CD1c-positive myeloid dendritic cell (primary cell): ENCODE measurements around the gene SLC30A5.
"Not testable (repeated sequence)": the region's sequence is repeated elsewhere in the genome, so short reads cannot be mapped to it uniquely, and the experiment has no call there.

Experiments used
- DNase-seq: peaks from one replicate; pipeline ENCODE4 v3.0.0-alpha.2; 2016; ENCODE audit errors: extremely low spot score

Gene SLC30A5

DNA sequence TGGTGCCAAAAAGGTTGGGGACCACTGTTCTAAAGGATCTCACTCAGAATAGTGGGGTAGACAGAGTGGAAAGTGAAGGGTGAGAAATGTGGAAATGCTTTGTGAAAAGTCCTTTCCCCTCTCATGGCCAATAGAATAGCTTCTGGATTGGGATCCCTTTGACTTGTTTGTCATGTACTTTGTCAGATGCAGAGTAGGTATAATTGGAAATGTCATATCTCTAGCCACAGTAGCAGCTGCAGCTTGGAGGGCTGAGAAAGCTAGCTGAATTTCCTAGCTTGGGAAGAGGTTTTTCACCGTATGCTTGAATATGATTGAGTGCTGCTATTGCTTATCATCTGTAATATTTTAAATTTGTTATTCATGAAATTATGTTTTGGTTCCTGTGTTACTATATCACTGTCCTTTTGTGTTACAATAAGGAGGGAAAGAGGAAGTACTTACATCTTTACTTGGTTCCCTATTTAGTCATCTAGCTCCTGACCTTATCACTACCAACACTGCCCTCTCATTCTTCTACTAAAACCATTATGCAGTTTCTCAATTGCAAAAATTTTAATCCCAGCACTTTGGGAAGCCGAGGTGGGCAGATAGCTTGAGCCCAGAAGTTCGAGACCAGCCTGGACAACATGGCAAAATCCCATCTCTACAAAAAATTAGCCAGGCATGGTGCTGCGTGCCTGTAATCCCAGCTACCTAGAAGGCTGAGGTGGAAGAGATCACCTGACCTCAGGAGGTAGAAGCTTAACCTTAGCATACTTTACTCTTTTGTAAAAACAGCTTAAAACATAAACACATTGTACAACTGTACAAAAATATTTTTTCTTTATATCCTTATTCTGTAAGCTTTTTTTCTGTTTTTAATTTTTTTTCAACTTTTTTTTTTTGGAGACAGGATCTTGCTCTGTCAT, 12.4 kb downstream of the SLC30A5 start:
- peak; percentile 71 for DNase-seq

DNA sequence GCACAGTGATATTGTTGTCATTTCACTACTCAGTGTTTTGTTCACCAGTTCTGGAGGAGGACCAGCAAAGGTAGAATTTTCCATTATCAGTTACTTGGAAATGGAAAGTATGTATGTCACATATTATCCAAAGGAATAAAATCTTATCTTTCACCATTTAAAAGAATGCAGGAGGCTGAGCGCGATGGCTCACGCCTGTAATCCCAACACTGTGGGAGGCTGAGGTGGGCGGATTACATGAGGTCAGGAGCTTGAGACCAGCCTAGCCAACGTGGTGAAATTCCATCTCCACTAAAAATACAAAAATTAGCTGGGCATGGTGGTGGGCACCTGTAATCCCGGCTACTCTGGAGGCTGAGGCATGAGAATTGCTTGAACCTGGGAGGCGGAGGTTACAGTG, 14.6 kb downstream of the SLC30A5 start:
- not testable (repeated sequence) for DNase-seq

DNA sequence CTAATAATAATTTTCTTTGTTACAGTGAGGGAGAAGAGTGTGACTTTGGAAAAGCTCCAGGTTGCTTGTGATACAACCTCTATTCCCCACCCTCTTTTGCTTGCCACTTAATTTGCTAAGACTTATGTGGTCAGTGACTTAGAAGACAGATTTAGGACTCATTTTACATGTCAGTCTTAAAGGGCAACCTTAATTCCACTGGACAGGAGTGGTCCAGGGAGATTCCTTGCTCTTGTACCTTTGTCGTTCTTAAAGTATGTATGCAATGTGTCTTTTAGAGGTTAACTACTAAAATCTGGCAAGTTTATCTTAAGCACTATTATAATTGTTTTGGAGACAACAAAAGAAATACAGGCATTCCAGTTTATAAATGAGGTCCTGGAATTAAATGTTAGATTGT, 20.0 kb downstream of the SLC30A5 start:
- no peak for DNase-seq

DNA sequence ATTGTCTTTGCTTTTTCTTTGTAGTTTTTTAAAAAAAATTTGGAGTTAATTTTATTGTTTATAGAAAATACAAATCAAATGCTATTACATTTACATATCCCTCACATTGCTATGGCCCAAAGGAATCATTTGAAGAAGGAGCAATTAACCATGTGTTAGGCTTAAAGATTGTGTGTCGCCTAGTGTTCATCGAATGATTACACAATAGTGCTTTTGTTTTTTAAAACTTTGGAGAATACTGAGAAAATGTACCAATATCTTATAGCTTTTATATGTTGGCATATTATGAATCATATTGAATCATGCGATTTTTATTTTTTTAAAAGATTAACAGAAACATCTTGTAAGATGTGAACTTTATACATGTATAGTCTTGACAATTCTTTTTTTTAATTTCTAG, 21.7 kb downstream of the SLC30A5 start:
- DNase-seq = no peak

DNA sequence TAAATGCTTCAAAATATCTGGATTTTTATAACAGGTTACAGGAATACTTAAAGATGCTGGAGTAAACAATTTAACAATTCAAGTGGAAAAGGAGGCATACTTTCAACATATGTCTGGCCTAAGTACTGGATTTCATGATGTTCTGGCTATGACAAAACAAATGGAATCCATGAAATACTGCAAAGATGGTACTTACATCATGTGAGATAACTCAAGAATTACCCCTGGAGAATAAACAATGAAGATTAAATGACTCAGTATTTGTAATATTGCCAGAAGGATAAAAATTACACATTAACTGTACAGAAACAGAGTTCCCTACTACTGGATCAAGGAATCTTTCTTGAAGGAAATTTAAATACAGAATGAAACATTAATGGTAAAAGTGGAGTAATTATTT, 35.6 kb downstream of the SLC30A5 start:
- DNase-seq = no peak

DNA sequence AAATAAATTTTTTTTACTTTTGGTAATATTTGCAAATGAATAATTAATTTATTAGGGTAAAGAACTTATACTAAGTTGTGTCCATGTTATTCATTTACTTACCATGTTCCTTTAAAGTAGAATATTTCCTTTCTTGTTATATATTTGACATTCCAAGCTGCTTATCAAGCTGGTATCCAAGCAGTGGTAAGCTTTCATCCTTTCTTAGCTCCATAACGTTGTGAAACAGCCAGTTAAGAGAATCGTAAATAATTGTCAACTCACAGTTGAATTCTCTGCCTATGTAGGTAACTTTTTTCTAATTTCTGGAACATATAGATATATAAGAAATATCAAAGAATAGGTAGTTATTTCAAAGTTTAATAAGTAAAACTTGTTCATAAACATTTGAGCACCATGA, 36.4 kb downstream of the SLC30A5 start:
- DNase-seq = no peak

DNA sequence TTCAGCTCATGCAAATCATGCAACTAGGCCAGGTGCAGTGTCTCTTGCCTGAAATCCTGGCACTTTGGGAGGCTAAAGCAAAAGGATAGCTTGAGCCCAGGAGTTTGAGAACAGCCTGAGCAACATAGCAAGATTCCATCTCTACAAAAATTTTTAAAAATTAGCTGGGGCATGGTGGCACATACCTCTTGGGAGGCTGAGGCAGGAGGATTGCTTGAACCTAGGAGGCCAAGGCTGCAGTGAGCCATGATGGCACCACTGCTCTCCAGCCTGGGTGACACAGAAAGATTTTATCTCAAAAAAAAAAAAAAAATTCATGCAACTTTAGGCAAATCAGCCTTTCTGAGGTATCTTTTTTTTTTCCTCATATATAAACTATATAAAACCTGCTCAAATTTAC, 37.5 kb downstream of the SLC30A5 start:
- no peak for DNase-seq

DNA sequence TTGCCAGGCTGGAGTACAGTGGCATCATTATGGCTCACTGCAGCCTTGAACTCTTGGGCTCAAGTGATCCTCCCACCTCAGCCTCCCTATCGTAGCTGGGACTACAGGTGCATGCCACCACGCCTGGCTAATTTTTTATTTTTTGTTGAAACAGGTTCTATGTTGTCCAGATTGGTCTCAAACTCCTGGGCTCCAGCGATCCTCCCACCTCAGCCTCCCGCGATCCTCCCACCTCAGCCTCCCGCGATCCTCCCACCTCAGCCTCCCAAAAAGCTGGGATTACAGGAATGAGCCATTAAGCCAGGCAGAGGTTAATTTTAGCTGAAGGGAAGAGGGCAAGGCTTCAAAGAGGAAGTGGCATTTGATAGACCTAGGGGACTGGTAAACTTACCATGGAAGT, 40.3 kb downstream of the SLC30A5 start:
- no peak for DNase-seq

DNA sequence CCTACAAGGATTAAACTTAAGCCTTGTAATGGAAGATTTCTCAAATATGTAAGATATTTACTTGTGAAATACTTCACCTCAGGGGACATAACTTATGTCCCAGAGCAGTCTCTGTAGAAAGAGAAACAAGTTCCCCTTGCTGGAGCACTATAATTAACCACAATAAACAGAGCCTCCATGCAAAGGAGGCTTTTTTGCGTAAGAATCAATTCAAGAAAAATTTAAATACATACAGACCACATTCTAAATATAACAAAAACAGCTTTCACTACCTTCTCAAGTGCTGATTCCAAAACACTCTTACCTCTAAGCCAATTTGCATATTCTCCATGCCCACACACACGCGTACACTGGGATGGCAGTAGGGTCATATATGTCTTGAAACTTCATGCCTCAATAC, 42.5 kb downstream of the SLC30A5 start:
- no peak for DNase-seq

DNA sequence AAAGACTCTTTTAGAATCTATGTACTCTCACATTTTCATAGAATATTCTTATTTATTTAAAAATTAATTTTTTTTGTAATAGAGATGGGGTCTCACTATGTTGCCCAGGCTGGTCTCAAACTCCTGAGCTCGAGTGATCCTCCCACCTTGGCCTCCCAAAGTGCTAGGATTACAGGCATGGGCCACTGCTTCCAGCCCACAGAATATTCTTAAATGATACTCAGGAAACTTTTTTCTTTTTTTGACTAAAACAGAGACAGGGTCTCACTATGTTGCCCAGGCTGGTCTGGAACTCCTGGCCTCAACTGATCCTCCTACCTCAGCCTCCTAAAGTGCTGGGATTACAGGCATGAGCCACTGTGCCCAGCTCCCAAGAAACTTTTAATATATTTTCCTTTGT, 43.4 kb downstream of the SLC30A5 start:
- DNase-seq = not testable (repeated sequence)

DNA sequence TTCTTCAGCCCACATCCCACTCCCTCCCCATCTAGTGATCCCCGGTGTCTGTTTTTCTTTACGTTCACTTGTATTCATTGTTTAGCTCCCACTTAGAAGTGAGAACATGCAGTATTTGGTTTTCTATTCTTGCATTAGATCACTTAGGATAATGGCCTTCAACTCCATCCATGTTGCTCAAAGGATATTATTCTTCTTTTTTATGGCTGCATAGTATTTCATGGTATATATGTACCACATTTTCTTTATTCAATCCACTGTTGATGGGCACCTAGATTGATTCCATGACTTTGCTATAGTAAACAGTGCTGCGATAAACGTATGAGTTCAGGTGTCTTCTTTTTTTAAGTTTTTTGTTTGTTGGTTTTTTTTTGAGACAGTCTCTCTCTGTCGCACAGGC, 44.0 kb downstream of the SLC30A5 start:
- no peak for DNase-seq

DNA sequence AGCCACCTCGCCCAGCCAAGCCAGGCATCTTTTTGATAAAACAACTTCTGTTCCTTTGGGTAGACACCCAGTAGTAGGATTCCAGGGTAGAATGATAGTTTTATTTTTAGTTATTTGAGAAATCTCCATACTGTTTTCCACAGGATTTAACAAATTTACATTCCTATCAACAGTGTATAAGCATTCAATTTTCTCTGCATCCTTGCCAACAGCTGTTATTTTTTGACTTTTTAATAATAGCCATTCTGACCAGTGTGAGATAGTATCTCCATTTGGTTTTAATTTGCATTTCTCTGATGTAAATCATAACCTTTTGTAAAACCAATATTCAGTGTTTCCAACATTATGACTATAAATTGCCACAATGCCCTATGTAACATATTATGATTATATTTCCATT, 45.0 kb downstream of the SLC30A5 start:
- no peak for DNase-seq

DNA sequence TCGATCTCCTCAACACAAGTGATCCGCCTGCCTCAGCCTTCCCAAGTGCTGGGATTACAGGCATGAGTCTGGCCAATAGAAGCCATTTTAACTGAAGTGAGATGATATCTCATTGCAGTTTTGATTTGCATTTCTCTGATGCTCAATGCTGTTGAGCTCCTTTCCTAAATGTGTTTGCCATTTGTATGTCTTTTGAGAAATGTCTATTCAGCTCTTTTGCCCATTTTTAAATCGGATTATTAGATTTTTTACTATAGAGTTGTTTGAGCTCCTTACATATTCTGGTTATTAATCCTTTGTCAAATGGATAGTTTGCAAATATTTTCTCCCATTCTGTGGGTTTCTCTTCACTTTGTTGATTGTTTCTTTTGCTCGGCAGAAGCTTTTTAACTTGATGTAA, 46.4 kb downstream of the SLC30A5 start:
- not testable (repeated sequence) for DNase-seq

DNA sequence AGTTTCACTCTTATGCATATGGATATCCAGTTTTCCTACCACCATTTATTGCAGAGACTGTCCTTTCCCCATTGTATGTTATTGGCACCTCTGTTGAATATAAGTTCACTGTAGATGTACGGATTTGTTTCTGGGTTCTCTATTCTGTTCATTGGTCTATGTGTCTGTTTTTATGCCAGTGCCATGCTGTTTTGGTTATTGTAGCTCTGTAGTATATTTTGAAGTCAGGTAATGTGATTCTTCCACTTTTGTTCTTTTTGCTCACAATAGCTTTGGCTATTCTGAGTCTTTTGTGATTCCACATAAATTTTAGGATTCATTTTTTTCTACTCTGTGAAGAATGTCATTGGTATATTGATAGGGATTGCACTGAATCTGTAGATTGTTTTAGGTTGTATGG, 47.0 kb downstream of the SLC30A5 start:
- DNase-seq = no peak

DNA sequence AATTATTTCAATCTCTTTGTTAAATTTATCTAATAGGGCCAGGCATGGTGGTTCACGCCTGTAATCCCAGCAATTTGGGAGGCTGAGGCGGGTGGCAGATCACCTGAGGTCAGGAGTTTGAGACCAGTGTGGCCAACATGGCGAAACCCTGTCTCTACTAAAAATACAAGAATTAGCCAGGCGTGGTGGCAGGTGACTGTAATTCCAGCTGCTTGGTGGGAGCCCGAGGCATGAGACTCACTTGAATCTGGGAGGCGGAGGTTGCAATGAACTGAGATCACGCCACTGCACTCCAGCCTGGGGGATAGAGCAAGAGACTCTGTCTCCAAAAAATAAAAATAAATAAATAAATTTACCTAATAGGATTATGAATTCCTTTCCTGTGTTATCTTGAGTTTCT, 54.8 kb downstream of the SLC30A5 start:
- DNase-seq = not testable (repeated sequence)

DNA sequence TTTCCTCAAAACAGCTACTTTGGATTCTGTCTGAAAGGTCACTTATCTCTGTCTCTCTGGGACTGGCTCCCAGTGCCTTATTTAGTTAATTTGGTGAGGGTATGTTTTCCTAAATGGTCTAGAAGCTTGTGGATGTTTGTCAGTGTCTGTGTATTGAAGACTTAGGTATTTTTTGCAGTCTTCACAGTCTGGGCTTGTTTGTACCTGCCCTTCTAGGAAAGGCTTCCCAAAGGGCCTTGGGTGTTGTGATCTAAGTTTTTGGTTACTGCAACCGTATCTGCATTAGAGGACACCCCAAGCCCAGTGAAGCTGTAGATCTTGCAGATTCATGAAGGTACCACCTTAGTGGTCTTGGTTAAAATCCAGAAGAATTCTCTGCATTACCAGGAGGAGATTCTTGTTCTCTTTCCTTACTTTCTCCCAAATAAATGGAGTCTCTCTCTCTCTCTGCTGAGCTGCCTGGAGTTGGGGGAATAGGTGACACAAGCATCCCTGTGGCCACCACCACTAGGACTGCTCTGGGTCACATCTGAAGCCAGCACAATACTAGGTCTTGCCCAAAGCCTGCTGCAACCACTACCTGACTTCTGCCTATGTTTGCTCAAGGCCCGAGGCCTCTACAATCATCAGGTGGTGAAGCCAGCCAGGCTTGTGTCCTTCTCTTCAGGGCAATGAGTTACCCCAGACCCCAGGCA, 55.3 kb downstream of the SLC30A5 start:
- DNase-seq = no peak

DNA sequence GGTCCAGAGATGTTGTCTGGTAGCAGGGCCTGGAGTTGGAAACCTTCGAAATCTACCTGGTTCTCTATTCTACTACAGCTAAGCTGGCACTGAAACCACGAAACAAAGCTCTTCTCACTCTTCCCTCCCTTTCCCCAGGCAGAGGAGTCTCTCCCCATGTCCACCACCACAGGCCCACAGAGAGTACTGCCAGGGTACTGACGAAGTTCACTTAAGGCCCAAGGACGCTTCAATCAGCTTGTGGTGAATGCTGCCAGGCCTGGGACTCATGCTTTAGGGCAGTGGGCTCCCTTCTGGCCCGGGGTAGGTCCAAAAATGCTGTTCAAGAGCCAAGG, 55.8 kb downstream of the SLC30A5 start:
- no peak for DNase-seq

DNA sequence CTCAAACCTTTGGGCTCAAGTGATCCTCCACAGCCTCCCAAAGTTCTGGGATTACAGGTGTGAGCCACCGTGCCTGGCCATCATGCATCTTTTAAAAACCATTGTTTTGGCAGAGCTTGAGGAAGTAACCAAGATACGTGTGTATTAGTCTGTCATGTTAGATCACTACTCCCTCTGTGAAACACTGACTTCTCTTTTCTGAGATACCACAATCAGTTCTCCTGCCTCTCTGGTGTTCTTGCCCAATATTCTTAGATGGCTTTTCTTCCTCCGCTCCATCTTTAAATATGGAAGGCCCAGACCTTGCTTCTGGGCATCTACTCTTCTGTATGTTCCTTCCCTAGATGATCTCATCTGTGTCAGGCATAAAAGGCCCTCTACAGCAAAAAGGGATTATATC, 58.9 kb downstream of the SLC30A5 start:
- peak; percentile 40 for DNase-seq

DNA sequence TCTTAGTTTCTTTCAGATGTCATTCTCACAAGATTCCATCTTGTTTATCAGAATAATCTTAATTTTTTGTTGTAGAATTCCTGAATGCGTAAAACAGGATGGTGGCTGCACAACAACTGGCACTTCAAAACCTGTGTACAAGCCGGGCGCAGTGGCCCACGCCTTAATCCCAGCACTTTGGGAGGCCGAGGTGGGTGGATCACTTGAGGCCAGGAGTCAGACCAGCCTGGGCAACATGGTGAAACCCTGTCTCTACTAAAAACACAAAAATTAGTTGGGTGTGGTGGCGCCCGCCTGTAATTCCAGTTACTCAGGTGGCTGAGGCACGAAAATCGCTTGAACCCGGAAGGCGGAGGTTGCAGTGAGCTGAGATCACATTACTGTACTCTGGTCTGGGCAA, 62.6 kb downstream of the SLC30A5 start:
- no peak for DNase-seq

DNA sequence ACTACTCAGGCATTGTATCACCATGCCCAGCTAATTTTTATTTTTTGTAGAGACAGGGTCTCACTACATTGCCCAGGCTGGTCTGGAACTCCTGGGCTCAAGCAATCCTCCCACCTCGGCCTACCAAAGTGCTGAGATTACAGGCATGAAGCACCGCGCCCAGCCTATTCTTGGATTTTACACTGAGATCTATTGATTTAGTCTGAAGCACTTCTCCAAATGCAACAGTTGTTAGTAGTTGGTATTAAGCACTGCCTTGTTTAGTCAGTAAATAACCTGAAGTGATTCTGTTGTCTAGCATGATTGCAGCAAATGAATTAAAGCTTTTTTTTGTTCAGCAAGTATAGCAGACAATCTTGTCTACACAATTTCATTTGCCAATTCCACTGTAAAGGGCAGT, 64.2 kb downstream of the SLC30A5 start:
- no peak for DNase-seq

DNA sequence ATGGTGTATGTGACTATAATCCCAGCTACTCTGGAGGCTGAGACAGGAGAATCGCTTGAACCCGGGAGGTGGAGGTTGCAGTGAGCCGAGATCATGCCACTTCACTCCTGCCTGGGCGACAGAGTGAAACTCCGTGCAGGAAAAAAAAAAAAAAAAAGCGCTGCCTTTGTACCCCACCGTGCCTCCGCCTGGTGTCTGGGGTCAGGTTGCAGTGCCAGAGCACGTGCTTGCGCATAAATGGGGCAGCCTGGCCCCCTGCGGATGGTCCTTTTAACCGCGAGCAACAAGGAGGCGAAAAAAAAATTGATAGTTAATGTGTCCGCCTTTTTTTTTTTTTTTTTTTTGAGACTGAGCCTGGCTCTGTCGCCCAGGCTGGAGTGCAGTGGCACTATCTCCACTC, 66.8 kb downstream of the SLC30A5 start:
- DNase-seq = no peak

DNA sequence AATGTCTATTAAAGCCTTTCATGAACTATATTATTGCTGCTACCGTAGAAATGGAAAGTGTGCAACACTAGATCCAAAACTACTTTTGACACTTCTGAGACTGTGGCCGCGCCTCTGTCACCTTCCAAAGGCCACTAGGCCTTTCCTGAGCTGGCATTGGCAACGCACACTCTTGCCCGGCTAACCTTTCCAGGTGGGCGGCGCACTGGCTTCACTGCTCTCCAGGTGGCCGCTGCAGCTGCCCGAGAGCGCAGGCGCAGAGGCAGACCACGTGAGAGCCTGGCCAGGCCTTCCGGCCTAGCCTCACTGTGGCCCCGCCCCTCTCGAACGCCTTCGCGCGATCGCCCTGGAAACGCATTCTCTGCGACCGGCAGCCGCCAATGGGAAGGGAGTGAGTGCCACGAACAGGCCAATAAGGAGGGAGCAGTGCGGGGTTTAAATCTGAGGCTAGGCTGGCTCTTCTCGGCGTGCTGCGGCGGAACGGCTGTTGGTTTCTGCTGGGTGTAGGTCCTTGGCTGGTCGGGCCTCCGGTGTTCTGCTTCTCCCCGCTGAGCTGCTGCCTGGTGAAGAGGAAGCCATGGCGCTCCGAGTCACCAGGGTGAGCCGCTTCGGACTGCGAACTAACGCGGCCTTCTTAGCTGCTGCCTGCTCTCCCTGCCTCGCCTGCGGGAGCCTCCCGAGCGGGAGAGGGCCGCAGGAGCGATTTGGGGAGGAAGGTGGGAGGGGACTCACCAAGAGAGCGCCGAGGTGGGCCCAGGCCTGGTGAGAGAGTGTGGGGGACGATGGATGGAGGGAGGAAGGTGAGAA, 73.1 kb downstream of the SLC30A5 start, which contains the start of gene CCNB1:
CCNB1 (plus strand) TSS at position 465 of the 807 bp plus-strand sequence; CDS start at position 578, 113 bp downstream.
- DNase-seq = peak; percentile 99

DNA sequence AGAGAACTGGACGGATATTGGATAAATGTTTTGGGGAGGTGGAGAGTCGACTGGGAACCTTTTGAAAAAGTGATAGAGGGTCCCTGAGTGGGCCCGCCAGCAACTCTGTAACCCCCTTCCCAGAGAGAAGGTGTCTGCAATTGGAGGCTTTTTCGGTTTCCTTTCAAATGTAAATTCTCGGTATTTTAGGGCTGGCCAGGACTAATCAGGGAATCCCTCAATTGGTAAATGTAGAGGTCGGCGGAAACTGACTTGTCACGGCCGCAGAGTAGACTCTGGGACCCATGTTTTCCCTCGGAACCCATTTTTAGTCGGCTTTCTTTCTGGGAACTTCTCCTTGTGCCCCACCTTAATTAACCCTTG, 73.7 kb downstream of the SLC30A5 start:
- no peak for DNase-seq
